Peyer's patch (tissue), 4 donors: ENCODE results near the gene EFNA5.

ENCODE experiments used
- CTCF ChIP-seq, 6 experiments: fragments of 450-650 bp in 4 of 6; fragments of 200-600 bp in 2 of 6; sonication (generic) in 1 of 6; IDR thresholded peaks; one replicate each; pipeline ENCODE4 v1.5.1; 2017 to 2019; ENCODE audit warnings: antibody characterized with exemption in 6 of 6, mild to moderate bottlenecking in 3 of 6, moderate library complexity in 1 of 6
- POLR2A ChIP-seq, 2 donors: fragments of 450-650 bp; IDR thresholded peaks; one replicate each; pipeline ENCODE4 v1.5.1; 2017; ENCODE audit warnings: antibody characterized with exemption in 2 of 2, mild to moderate bottlenecking in 2 of 2, moderate library complexity in 2 of 2

GRCh38 chr5:107459605-107460004 is 211.1 kb downstream of the EFNA5 start:
- no peak for TF ChIP-seq CTCF (IDR thresholded peaks at IDR 0.05)
- no peak for TF ChIP-seq POLR2A (IDR thresholded peaks at IDR 0.05)
